ENCODE measurements around the gene EPC2. TPM values are rescaled to one million over a fixed set of nuclear protein-coding genes. Genes with fewer than 3 reads are reported as not detected.

The EPC2 gene
- total RNA-seq, 2 experiments from 2014 or later: 12.8 to 26.3 TPM

DNA sequence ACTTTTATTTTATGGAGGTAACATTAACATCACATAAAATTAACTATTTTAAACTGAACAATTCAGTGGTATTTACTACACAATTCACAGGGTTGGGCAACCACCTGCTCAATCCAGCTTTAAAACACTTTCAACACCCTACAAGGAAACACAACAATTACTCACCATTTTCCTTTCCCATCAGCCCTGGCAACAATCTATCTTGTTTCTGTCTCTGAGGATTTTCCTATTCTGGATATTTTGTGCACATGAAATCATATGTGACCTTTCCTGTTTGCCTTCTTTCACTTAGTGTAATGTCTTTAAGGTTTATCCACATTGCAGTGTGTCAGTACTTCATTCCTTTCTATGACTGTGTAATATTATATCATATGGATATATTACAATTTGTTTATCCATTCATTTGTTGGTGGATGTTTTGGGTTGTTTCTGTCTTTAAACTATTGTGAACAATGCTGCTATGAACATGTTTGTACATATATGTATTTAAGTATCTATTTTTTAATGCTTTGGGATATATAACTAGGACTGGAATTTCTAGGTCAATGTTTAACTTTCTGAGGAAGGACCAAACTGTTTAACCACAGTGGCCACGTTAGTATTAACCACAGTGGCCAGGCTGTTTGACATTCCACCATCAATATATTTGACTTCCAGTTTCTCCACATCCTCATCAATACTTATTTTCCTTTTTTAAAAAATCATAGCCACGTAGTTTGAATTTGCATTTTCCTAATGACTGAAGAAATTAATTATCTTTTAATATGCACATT lies 158.1 kb downstream of the EPC2 start:
- TF ChIP-seq, protein P1, sequence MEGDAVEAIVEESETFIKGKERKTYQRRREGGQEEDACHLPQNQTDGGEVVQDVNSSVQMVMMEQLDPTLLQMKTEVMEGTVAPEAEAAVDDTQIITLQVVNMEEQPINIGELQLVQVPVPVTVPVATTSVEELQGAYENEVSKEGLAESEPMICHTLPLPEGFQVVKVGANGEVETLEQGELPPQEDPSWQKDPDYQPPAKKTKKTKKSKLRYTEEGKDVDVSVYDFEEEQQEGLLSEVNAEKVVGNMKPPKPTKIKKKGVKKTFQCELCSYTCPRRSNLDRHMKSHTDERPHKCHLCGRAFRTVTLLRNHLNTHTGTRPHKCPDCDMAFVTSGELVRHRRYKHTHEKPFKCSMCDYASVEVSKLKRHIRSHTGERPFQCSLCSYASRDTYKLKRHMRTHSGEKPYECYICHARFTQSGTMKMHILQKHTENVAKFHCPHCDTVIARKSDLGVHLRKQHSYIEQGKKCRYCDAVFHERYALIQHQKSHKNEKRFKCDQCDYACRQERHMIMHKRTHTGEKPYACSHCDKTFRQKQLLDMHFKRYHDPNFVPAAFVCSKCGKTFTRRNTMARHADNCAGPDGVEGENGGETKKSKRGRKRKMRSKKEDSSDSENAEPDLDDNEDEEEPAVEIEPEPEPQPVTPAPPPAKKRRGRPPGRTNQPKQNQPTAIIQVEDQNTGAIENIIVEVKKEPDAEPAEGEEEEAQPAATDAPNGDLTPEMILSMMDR (conservative IDR thresholded peaks at IDR 0.05; ENCODE audit: low read length): no peak
- no peak for TF ChIP-seq EZH2phosphoT487 (IDR thresholded peaks at IDR 0.05; ENCODE audit: borderline replicate concordance, low read depth, low read length)
- H3K27ac ChIP-seq (ENCODE audit: low read depth, low read length, poor library complexity, severe bottlenecking): no peak overlapping the region
- intact Hi-C loops (cut with micrococcal nuclease; ENCODE audit: unreplicated experiment): no loop called here
- H3K4me2 ChIP-seq (ENCODE audit: low read length): no peak overlapping the region
- BruUV-seq (replicated peaks): no TSS peak
- H2AFZ ChIP-seq (ENCODE audit: low read length): no peak overlapping the region
- H3K36me3 ChIP-seq (ENCODE audit: insufficient read depth, low read length): no peaks in the 10 kb centered on the region
- H3K9me2 ChIP-seq (ENCODE audit: insufficient read depth, low read length): no peaks in the 10 kb centered on the region
- DNase-seq (ENCODE audit: low spot score): no peak
- H3K79me2 ChIP-seq (ENCODE audit: insufficient read depth, low read depth, low read length): no peaks in the 10 kb centered on the region
- H3K4me3 ChIP-seq (ENCODE audit: low read depth, low read length, poor library complexity, severe bottlenecking): no peak overlapping the region
- POLR2A ChIA-PET: interaction anchor here (0.7 kb wide), 1 partner anchor 102 kb away, joined by 3 read pairs; no protein-coding TSS in a partner anchor
- H3K9me3 ChIP-seq (ENCODE audit: low read length): no peaks in the 10 kb centered on the region
- no peaks in the 10 kb centered on the region for H3K4me1 ChIP-seq (ENCODE audit: insufficient read depth, low read length, poor library complexity, severe bottlenecking)
- CTCF ChIA-PET (ENCODE audit: unreplicated experiment): no interaction called here
- no peaks in the 10 kb centered on the region for H4K20me1 ChIP-seq (ENCODE audit: insufficient read depth, low read length)

DNA sequence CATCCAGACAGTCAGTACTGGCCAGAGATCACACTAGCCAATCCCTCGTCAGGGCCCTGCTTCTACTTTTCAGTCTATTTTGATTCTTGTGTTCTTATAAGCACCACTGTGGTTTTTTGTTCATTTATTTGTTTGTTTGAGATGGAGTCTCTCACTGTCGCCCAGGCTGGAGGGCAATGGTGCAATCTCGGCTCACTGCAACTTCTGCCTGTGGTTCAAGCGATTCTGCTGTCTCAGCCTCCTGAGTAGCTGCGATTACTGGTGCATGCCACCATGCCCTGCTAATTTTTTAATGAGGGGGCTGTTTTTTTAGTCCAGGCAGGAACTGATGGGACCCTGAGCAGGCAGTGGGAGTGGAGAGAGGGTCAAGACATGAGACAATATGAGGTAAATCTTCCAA lies 165.5 kb downstream of the EPC2 start:
- Histone ChIP-seq H3K9me2 (ENCODE audit: insufficient read depth, low read length) (no peaks in the 10 kb centered on the region), H3K79me2 (ENCODE audit: insufficient read depth, low read depth, low read length) (no peaks in the 10 kb centered on the region)
- CTCF ChIA-PET (ENCODE audit: unreplicated experiment): no interaction called here

DNA sequence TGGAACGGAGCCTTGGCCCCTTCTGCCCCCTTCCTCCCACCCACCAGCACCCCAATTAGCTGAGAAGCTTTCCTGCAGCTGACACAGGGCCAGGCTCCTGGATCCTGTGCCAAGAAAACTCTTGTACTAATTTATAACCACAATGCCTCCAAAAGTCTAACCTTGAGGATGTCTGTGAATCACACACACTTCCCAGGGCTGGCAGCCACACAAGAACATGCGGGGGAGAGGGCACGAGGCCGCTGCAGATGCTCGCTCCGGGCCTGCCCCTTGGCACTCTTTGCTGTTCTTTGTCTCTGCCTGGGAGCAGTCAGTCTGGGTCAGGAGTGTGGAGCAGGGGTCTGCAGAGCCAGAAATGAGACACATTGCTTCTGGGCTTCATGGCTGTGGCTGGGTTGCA lies 167.8 kb downstream of the EPC2 start:
- Histone ChIP-seq H2AFZ (ENCODE audit: low read length) (no peak overlapping the region), H3K9me2 (ENCODE audit: insufficient read depth, low read length) (no peaks in the 10 kb centered on the region), H3K36me3 (ENCODE audit: insufficient read depth, low read length) (no peaks in the 10 kb centered on the region), H3K4me1 (ENCODE audit: insufficient read depth, low read length, poor library complexity, severe bottlenecking) (peaks cover 7% of the 10 kb centered on the region), H4K20me1 (ENCODE audit: insufficient read depth, low read length) (no peaks in the 10 kb centered on the region), H3K79me2 (ENCODE audit: insufficient read depth, low read depth, low read length) (no peaks in the 10 kb centered on the region), H3K27ac (ENCODE audit: low read depth, low read length, poor library complexity, severe bottlenecking) (no peak overlapping the region), H3K4me3 (ENCODE audit: low read depth, low read length, poor library complexity, severe bottlenecking) (no peak overlapping the region), H3K4me2 (ENCODE audit: low read length) (no peak overlapping the region), H3K9me3 (ENCODE audit: low read length) (no peaks in the 10 kb centered on the region)
- ChIA-PET POLR2A (no interaction called here), CTCF (ENCODE audit: unreplicated experiment) (no interaction called here)
- TF ChIP-seq EZH2phosphoT487 (IDR thresholded peaks at IDR 0.05; ENCODE audit: borderline replicate concordance, low read depth, low read length): no peak
- TF ChIP-seq, protein P1 (conservative IDR thresholded peaks at IDR 0.05; ENCODE audit: low read length): no peak
- no TSS peak for BruUV-seq (replicated peaks)
- intact Hi-C loops (cut with micrococcal nuclease; ENCODE audit: unreplicated experiment): no loop called here
- DNase-seq (ENCODE audit: low spot score): no peak

More for the DNA sequence above, 165.5 kb downstream of the EPC2 start:
- TF ChIP-seq, protein P1 (conservative IDR thresholded peaks at IDR 0.05; ENCODE audit: low read length): no peak
- no peak for TF ChIP-seq EZH2phosphoT487 (IDR thresholded peaks at IDR 0.05; ENCODE audit: borderline replicate concordance, low read depth, low read length)
- BruUV-seq (replicated peaks): no TSS peak
- intact Hi-C loops (cut with micrococcal nuclease; ENCODE audit: unreplicated experiment): no loop called here
- no peaks in the 10 kb centered on the region for H3K9me3 ChIP-seq (ENCODE audit: low read length)
- H3K4me2 ChIP-seq (ENCODE audit: low read length): no peak overlapping the region
- H3K27ac ChIP-seq (ENCODE audit: low read depth, low read length, poor library complexity, severe bottlenecking): no peak overlapping the region
- no peaks in the 10 kb centered on the region for H4K20me1 ChIP-seq (ENCODE audit: insufficient read depth, low read length)
- POLR2A ChIA-PET: no interaction called here
- no peak overlapping the region for H3K4me3 ChIP-seq (ENCODE audit: low read depth, low read length, poor library complexity, severe bottlenecking)
- H3K36me3 ChIP-seq (ENCODE audit: insufficient read depth, low read length): no peaks in the 10 kb centered on the region
- no peak overlapping the region for H2AFZ ChIP-seq (ENCODE audit: low read length)
- H3K4me1 ChIP-seq (ENCODE audit: insufficient read depth, low read length, poor library complexity, severe bottlenecking): peaks cover 7% of the 10 kb centered on the region
- no peak for DNase-seq (ENCODE audit: low spot score)
